Neural progenitor cell (in vitro differentiated cells): ENCODE measurements around the gene SSBP3. TPM values are rescaled to one million over a fixed set of nuclear protein-coding genes. Genes with fewer than 3 reads are reported as not detected.

Experiments
- DNase-seq: peaks from one replicate; pipeline ENCODE4 v3.0.0-alpha.2; 2016; ENCODE audit warnings: low spot score
- H2AFZ ChIP-seq: fragments of 200-600 bp; sonication (generic); replicated peaks from 2 replicates; pipeline ENCODE4 v1.6.1; 2016; ENCODE audit warnings: antibody characterized with exemption
- H3F3A ChIP-seq: fragments of 200-600 bp; sonication (generic); 2 replicates; pipeline ENCODE4 v1.6.1; 2016; ENCODE audit warnings: antibody characterized with exemption, low read depth
- H3K27ac ChIP-seq: fragments of 200-600 bp; sonication (generic); 2 replicates; pipeline ENCODE4 v1.5.1; 2016; ENCODE audit warnings: mild to moderate bottlenecking
- H3K27me3 ChIP-seq: fragments of 200-600 bp; sonication (generic); 2 replicates; pipeline ENCODE4 v1.6.1; 2016; ENCODE audit warnings: mild to moderate bottlenecking, moderate library complexity
- H3K36me3 ChIP-seq: fragments of 200-600 bp; sonication (generic); 2 replicates; pipeline ENCODE4 v1.5.1; 2016
- H3K4me1 ChIP-seq: fragments of 200-600 bp; sonication (generic); 2 replicates; pipeline ENCODE4 v1.6.1; 2016; ENCODE audit warnings: mixed run types
- H3K4me2 ChIP-seq: fragments of 200-600 bp; sonication (generic); 2 replicates; pipeline ENCODE4 v1.6.1; 2016
- H3K4me3 ChIP-seq: fragments of 200-600 bp; sonication (generic); 2 replicates; pipeline ENCODE4 v1.5.1; 2016
- H3K79me2 ChIP-seq: fragments of 200-600 bp; sonication (generic); 2 replicates; pipeline ENCODE4 v1.6.1; 2016; ENCODE audit warnings: low read depth
- H3K9ac ChIP-seq: fragments of 200-600 bp; sonication (generic); 2 replicates; pipeline ENCODE4 v1.6.1; 2016
- H3K9me3 ChIP-seq: fragments of 200-600 bp; sonication (generic); 2 replicates; pipeline ENCODE4 v1.5.1; 2016; ENCODE audit warnings: low read depth
- H4K20me1 ChIP-seq: fragments of 200-600 bp; sonication (generic); 2 replicates; pipeline ENCODE4 v1.6.1; 2016; ENCODE audit warnings: low read depth
- H3K27ac Mint-ChIP-seq: 3 replicates; pipeline ENCODE4 v1.8.0; 2021; ENCODE audit warnings: mixed read lengths
- H3K27me3 Mint-ChIP-seq: 2 replicates; pipeline ENCODE4 v1.8.0; 2022; ENCODE audit warnings: low read depth, mild to moderate bottlenecking, inconsistent platforms, moderate library complexity, mixed read lengths; ENCODE audit not compliant: insufficient read depth
- H3K36me3 Mint-ChIP-seq: 3 replicates; pipeline ENCODE4 v1.8.0; 2021; ENCODE audit warnings: mixed read lengths
- H3K4me1 Mint-ChIP-seq: 3 replicates; pipeline ENCODE4 v1.8.0; 2021; ENCODE audit warnings: mixed read lengths
- H3K4me3 Mint-ChIP-seq: 3 replicates; pipeline ENCODE4 v1.8.0; 2021; ENCODE audit warnings: mild to moderate bottlenecking, moderate library complexity, mixed read lengths
- H3K9me3 Mint-ChIP-seq: 3 replicates; pipeline ENCODE4 v1.8.0; 2020; ENCODE audit warnings: mixed read lengths
- CTCF ChIP-seq: fragments of 200-600 bp; sonication (generic); IDR thresholded peaks from 2 replicates; pipeline ENCODE4 v1.5.1; 2017; ENCODE audit warnings: antibody characterized with exemption, mild to moderate bottlenecking
- EZH2 ChIP-seq: fragments of 200-600 bp; sonication (generic); IDR thresholded peaks from 2 replicates; pipeline ENCODE4 v1.6.1; 2017; ENCODE audit warnings: antibody characterized with exemption, mild to moderate bottlenecking, moderate library complexity
- EZH2phosphoT487 ChIP-seq: fragments of 200-600 bp; sonication (generic); IDR thresholded peaks from 2 replicates; pipeline ENCODE4 v1.6.1; 2017; ENCODE audit warnings: antibody characterized with exemption
- total RNA-seq: library from RNA; depleted of rRNA; stranded (reverse); fragments of >200 nt; gene quantifications from 2 replicates; pipeline ENCODE4 v1.2.3, GENCODE V29; 2015; ENCODE audit warnings: low replicate concordance

SSBP3 gene
- total RNA-seq, 1 donor from 2014 or later, result 53.0 TPM

GRCh38 chr1:54363925-54364324 is 42.3 kb downstream of the SSBP3 start:
- Histone ChIP-seq H3K9ac (no peak overlapping the region), H3K27me3 (no peaks in the 10 kb centered on the region), H3K4me1 (peaks cover 26% of the 10 kb centered on the region), H3K27ac (no peak overlapping the region), H3K36me3 (no peaks in the 10 kb centered on the region), H3K4me3 (no peak overlapping the region), H3K9me3 (no peaks in the 10 kb centered on the region), H3K79me2 (peaks cover 100% of the 10 kb centered on the region), H2AFZ (no peak overlapping the region), H4K20me1 (peaks cover 100% of the 10 kb centered on the region), H3K4me2 (no peak overlapping the region), H3F3A (peaks cover 15% of the 10 kb centered on the region)
- no peak overlapping the region for H3K4me3 Mint-ChIP-seq
- peaks cover 2% of the 10 kb centered on the region for H3K27me3 Mint-ChIP-seq
- H3K4me1 Mint-ChIP-seq, result peaks cover 74% of the 10 kb centered on the region
- no peak overlapping the region for H3K27ac Mint-ChIP-seq
- TF ChIP-seq EZH2phosphoT487 (no peak), EZH2 (no peak), CTCF (no peak)
- no peaks in the 10 kb centered on the region for H3K9me3 Mint-ChIP-seq
- no peak for DNase-seq
- H3K36me3 Mint-ChIP-seq, result peaks cover 2% of the 10 kb centered on the region

- peaks cover 2% of the 10 kb centered on the region for H3K27me3 Mint-ChIP-seq
- peak overlapping the region; percentile 16 for H3K4me3 Mint-ChIP-seq
- TF ChIP-seq CTCF, result no peak
- no peak for TF ChIP-seq EZH2phosphoT487
- TF ChIP-seq EZH2, result no peak
- H3K9me3 Mint-ChIP-seq, result no peaks in the 10 kb centered on the region
- Histone ChIP-seq H3K36me3 (no peaks in the 10 kb centered on the region), H3F3A (peaks cover 15% of the 10 kb centered on the region), H3K4me3 (no peak overlapping the region), H3K9me3 (no peaks in the 10 kb centered on the region), H3K9ac (no peak overlapping the region), H3K79me2 (peaks cover 100% of the 10 kb centered on the region), H3K4me2 (no peak overlapping the region), H3K27ac (no peak overlapping the region), H3K27me3 (no peaks in the 10 kb centered on the region), H3K4me1 (peaks cover 26% of the 10 kb centered on the region), H2AFZ (no peak overlapping the region), H4K20me1 (peaks cover 100% of the 10 kb centered on the region)
- peaks cover 3% of the 10 kb centered on the region for H3K36me3 Mint-ChIP-seq
- no peak for DNase-seq
- peaks cover 78% of the 10 kb centered on the region for H3K4me1 Mint-ChIP-seq
- no peak overlapping the region for H3K27ac Mint-ChIP-seq
These were observed 43.3 kb downstream of the SSBP3 start for GRCh38 chr1:54362881-54363340.

- Histone ChIP-seq H4K20me1 (peaks cover 100% of the 10 kb centered on the region), H3K4me2 (no peak overlapping the region), H3K9ac (no peak overlapping the region), H3F3A (peaks cover 21% of the 10 kb centered on the region), H3K79me2 (peaks cover 100% of the 10 kb centered on the region), H2AFZ (no peak overlapping the region), H3K4me1 (peaks cover 37% of the 10 kb centered on the region), H3K27me3 (no peaks in the 10 kb centered on the region), H3K4me3 (no peak overlapping the region), H3K27ac (no peak overlapping the region), H3K36me3 (no peaks in the 10 kb centered on the region), H3K9me3 (no peaks in the 10 kb centered on the region)
- Mint-ChIP-seq H3K36me3 (peaks cover 6% of the 10 kb centered on the region), H3K9me3 (no peaks in the 10 kb centered on the region), H3K4me1 (peaks cover 93% of the 10 kb centered on the region), H3K27me3 (peaks cover 4% of the 10 kb centered on the region), H3K4me3 (no peak overlapping the region), H3K27ac (peak overlapping the region; percentile 72)
- TF ChIP-seq EZH2 (no peak), EZH2phosphoT487 (no peak), CTCF (peak; percentile 37)
- peak; percentile 54 for DNase-seq
These were observed 44.9 kb downstream of the SSBP3 start for GRCh38 chr1:54361342-54361741.
